ENCODE measurements around the gene OR5B17. TPM values are rescaled to one million over a fixed set of nuclear protein-coding genes. Genes with fewer than 3 reads are reported as not detected.

The OR5B17 gene
- total and polyA plus RNA-seq, 9 of the 15 experiments (the other 6 are each of a cell fraction or from before 2014, with no cell fraction given) = not detected

- TF ChIP-seq, protein P1, sequence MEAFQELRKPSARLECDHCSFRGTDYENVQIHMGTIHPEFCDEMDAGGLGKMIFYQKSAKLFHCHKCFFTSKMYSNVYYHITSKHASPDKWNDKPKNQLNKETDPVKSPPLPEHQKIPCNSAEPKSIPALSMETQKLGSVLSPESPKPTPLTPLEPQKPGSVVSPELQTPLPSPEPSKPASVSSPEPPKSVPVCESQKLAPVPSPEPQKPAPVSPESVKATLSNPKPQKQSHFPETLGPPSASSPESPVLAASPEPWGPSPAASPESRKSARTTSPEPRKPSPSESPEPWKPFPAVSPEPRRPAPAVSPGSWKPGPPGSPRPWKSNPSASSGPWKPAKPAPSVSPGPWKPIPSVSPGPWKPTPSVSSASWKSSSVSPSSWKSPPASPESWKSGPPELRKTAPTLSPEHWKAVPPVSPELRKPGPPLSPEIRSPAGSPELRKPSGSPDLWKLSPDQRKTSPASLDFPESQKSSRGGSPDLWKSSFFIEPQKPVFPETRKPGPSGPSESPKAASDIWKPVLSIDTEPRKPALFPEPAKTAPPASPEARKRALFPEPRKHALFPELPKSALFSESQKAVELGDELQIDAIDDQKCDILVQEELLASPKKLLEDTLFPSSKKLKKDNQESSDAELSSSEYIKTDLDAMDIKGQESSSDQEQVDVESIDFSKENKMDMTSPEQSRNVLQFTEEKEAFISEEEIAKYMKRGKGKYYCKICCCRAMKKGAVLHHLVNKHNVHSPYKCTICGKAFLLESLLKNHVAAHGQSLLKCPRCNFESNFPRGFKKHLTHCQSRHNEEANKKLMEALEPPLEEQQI (IDR thresholded peaks at IDR 0.05) = no peak
- TF ChIP-seq, protein P2, sequence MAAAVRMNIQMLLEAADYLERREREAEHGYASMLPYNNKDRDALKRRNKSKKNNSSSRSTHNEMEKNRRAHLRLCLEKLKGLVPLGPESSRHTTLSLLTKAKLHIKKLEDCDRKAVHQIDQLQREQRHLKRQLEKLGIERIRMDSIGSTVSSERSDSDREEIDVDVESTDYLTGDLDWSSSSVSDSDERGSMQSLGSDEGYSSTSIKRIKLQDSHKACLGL (CRISPR knock-in tag; IDR thresholded peaks at IDR 0.05; ENCODE audit: borderline replicate concordance, poor library complexity, severe bottlenecking) = no peak
- no peak for TF ChIP-seq SAFB (IDR thresholded peaks at IDR 0.05; ENCODE audit: borderline replicate concordance, low read depth, low read length)
- no peak for TF ChIP-seq CCAR2 (IDR thresholded peaks at IDR 0.05; ENCODE audit: low read depth, low read length)
- TF ChIP-seq RAD21 (CRISPR knock-in tag; conservative IDR thresholded peaks at IDR 0.05 in 1 of 2, IDR thresholded peaks at IDR 0.05 in 1 of 2) = no peak
- TF ChIP-seq ZKSCAN3 (CRISPR knock-in tag; IDR thresholded peaks at IDR 0.05) = no peak
- no peak for TF ChIP-seq PTBP1 (IDR thresholded peaks at IDR 0.05; ENCODE audit: low read depth, low read length)
- TF ChIP-seq, protein P3, sequence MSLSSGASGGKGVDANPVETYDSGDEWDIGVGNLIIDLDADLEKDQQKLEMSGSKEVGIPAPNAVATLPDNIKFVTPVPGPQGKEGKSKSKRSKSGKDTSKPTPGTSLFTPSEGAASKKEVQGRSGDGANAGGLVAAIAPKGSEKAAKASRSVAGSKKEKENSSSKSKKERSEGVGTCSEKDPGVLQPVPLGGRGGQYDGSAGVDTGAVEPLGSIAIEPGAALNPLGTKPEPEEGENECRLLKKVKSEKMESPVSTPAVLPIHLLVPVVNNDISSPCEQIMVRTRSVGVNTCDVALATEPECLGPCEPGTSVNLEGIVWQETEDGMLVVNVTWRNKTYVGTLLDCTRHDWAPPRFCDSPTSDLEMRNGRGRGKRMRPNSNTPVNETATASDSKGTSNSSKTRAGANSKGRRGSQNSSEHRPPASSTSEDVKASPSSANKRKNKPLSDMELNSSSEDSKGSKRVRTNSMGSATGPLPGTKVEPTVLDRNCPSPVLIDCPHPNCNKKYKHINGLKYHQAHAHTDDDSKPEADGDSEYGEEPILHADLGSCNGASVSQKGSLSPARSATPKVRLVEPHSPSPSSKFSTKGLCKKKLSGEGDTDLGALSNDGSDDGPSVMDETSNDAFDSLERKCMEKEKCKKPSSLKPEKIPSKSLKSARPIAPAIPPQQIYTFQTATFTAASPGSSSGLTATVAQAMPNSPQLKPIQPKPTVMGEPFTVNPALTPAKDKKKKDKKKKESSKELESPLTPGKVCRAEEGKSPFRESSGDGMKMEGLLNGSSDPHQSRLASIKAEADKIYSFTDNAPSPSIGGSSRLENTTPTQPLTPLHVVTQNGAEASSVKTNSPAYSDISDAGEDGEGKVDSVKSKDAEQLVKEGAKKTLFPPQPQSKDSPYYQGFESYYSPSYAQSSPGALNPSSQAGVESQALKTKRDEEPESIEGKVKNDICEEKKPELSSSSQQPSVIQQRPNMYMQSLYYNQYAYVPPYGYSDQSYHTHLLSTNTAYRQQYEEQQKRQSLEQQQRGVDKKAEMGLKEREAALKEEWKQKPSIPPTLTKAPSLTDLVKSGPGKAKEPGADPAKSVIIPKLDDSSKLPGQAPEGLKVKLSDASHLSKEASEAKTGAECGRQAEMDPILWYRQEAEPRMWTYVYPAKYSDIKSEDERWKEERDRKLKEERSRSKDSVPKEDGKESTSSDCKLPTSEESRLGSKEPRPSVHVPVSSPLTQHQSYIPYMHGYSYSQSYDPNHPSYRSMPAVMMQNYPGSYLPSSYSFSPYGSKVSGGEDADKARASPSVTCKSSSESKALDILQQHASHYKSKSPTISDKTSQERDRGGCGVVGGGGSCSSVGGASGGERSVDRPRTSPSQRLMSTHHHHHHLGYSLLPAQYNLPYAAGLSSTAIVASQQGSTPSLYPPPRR (CRISPR knock-in tag; IDR thresholded peaks at IDR 0.05; ENCODE audit: borderline replicate concordance) = no peak
- no peak for TF ChIP-seq SREBF2 (CRISPR knock-in tag; IDR thresholded peaks at IDR 0.05)
- TF ChIP-seq RFX1 (IDR thresholded peaks at IDR 0.05) = no peak
- no peak for TF ChIP-seq TFE3 (CRISPR knock-in tag; IDR thresholded peaks at IDR 0.05)
- no peak for TF ChIP-seq ETV1 (tag; conservative IDR thresholded peaks at IDR 0.05; ENCODE audit: low read depth)
- TF ChIP-seq CTCFL (IDR thresholded peaks at IDR 0.05; ENCODE audit: borderline replicate concordance, insufficient read depth, low read depth, low read length, poor library complexity, severe bottlenecking) = no peak
- TF ChIP-seq TAL1 (IDR thresholded peaks at IDR 0.05) = no peak
Observed at GRCh38 chr11:58392746-58393145, 33.9 kb upstream of the OR5B17 start (continued).

Measured in K562 (cell line).